WTC11 (cell line): Measurements from ENCODE around the gene DENND5A. TPM values are rescaled to one million over a fixed set of nuclear protein-coding genes. Genes with fewer than 3 reads are reported as not detected.

Experiments
- CBFB ChIP-seq: sonication (generic); formaldehyde crosslinking; IDR thresholded peaks from 2 replicates; pipeline ENCODE4 v1.8.1; 2022; ENCODE audit warnings: mild to moderate bottlenecking, low read depth, missing genetic modification reagents
- CREB1 ChIP-seq: sonication (generic); formaldehyde crosslinking; IDR thresholded peaks from 2 replicates; pipeline ENCODE4 v1.8.0; 2023; ENCODE audit warnings: mild to moderate bottlenecking, missing genetic modification reagents
- CREM ChIP-seq: sonication (generic); formaldehyde crosslinking; IDR thresholded peaks from 2 replicates; pipeline ENCODE4 v1.8.1; 2022; ENCODE audit warnings: mild to moderate bottlenecking, missing genetic modification reagents, moderate library complexity
- ETV6 ChIP-seq: sonication (generic); formaldehyde crosslinking; IDR thresholded peaks from 2 replicates; pipeline ENCODE4 v1.8.1; 2022; ENCODE audit warnings: mild to moderate bottlenecking, missing genetic modification reagents
- HMGA2 ChIP-seq: fragments of 250-450 bp; sonication (Bioruptor Pico); IDR thresholded peaks from 2 replicates; pipeline ENCODE4 v1.4.0; 2021; ENCODE audit warnings: mild to moderate bottlenecking, moderate library complexity
- JUN ChIP-seq: sonication (generic); formaldehyde crosslinking; IDR thresholded peaks from 2 replicates; pipeline ENCODE4 v1.8.0; 2023; ENCODE audit warnings: mild to moderate bottlenecking, missing genetic modification reagents
- NR2C2 ChIP-seq: sonication (generic); formaldehyde crosslinking; IDR thresholded peaks from 2 replicates; pipeline ENCODE4 v1.8.0; 2022; ENCODE audit warnings: mild to moderate bottlenecking, missing genetic modification reagents
- PREB ChIP-seq: sonication (generic); formaldehyde crosslinking; IDR thresholded peaks from 2 replicates; pipeline ENCODE4 v1.8.1; 2022; ENCODE audit warnings: mild to moderate bottlenecking, missing genetic modification reagents, moderate library complexity, borderline replicate concordance
- RORB ChIP-seq: fragments of 250-450 bp; sonication (Bioruptor Pico); IDR thresholded peaks from 2 replicates; pipeline ENCODE4 v1.9.0; 2021; ENCODE audit warnings: mild to moderate bottlenecking
- SMAD3 ChIP-seq: sonication (generic); formaldehyde crosslinking; IDR thresholded peaks from 2 replicates; pipeline ENCODE4 v1.8.0; 2022; ENCODE audit warnings: missing genetic modification reagents, mild to moderate bottlenecking, borderline replicate concordance
- SP1 ChIP-seq: sonication (generic); formaldehyde crosslinking; conservative IDR thresholded peaks from 2 replicates; pipeline ENCODE4 v1.8.1; 2022; ENCODE audit warnings: missing genetic modification reagents
- TP53 ChIP-seq: sonication (generic); formaldehyde crosslinking; IDR thresholded peaks from 2 replicates; pipeline ENCODE4 v1.8.1; 2023; ENCODE audit warnings: mild to moderate bottlenecking, missing genetic modification reagents
- USF2 ChIP-seq: sonication (generic); formaldehyde crosslinking; IDR thresholded peaks from 2 replicates; pipeline ENCODE4 v1.8.1; 2023; ENCODE audit warnings: mild to moderate bottlenecking, missing genetic modification reagents, moderate library complexity
- ZNF121 ChIP-seq: sonication (generic); formaldehyde crosslinking; IDR thresholded peaks from 2 replicates; pipeline ENCODE4 v1.8.0; 2023; ENCODE audit warnings: missing genetic modification reagents
- ZNF138 ChIP-seq: sonication (generic); formaldehyde crosslinking; conservative IDR thresholded peaks from 2 replicates; pipeline ENCODE4 v1.8.1; 2022; ENCODE audit warnings: mild to moderate bottlenecking, moderate library complexity, missing genetic modification reagents
- ZNF219 ChIP-seq: sonication (generic); formaldehyde crosslinking; IDR thresholded peaks from 2 replicates; pipeline ENCODE4 v1.8.0; 2023; ENCODE audit warnings: missing genetic modification reagents, mild to moderate bottlenecking, borderline replicate concordance
- ZNF263 ChIP-seq: sonication (generic); formaldehyde crosslinking; IDR thresholded peaks from 2 replicates; pipeline ENCODE4 v1.8.1; 2022; ENCODE audit warnings: low read depth, mild to moderate bottlenecking, moderate library complexity, missing genetic modification reagents
- ZNF396 ChIP-seq: fragments of 250-450 bp; sonication (Bioruptor Pico); IDR thresholded peaks from 2 replicates; pipeline ENCODE4 v1.8.0; 2021; ENCODE audit warnings: mild to moderate bottlenecking, moderate library complexity, borderline replicate concordance
- ZNF423 ChIP-seq: fragments of 250-450 bp; sonication (Bioruptor Pico); IDR thresholded peaks from 2 replicates; pipeline ENCODE4 v2.1.2; 2022; ENCODE audit warnings: mild to moderate bottlenecking, moderate library complexity
- total RNA-seq: library from RNA; stranded (reverse); gene quantifications from 3 replicates; pipeline ENCODE4 v1.2.3, GENCODE V29; 2021
- TF ChIP-seq, protein P1 (sequence below): sonication (generic); formaldehyde crosslinking; IDR thresholded peaks from 2 replicates; pipeline ENCODE4 v1.8.0; 2022; ENCODE audit warnings: mild to moderate bottlenecking, missing genetic modification reagents
- TF ChIP-seq, protein P2 (sequence below): sonication (generic); formaldehyde crosslinking; IDR thresholded peaks from 2 replicates; pipeline ENCODE4 v1.8.1; 2022; ENCODE audit warnings: missing genetic modification reagents, borderline replicate concordance
- TF ChIP-seq, protein P3 (sequence below): fragments of 250-450 bp; sonication (Bioruptor Pico); IDR thresholded peaks from 2 replicates; pipeline ENCODE4 v1.9.0; 2021; ENCODE audit warnings: mild to moderate bottlenecking
- TF ChIP-seq, protein P4 (sequence below): sonication (generic); formaldehyde crosslinking; IDR thresholded peaks from 2 replicates; pipeline ENCODE4 v1.8.1; 2023; ENCODE audit warnings: mild to moderate bottlenecking, missing genetic modification reagents, borderline replicate concordance
- TF ChIP-seq, protein P5 (sequence below): sonication (generic); formaldehyde crosslinking; IDR thresholded peaks from 2 replicates; pipeline ENCODE4 v1.8.1; 2022; ENCODE audit warnings: mild to moderate bottlenecking, moderate library complexity, missing genetic modification reagents

The DENND5A gene
- total RNA-seq, 1 experiment from 2014 or later: 69.3 TPM

- TF ChIP-seq, protein P1, sequence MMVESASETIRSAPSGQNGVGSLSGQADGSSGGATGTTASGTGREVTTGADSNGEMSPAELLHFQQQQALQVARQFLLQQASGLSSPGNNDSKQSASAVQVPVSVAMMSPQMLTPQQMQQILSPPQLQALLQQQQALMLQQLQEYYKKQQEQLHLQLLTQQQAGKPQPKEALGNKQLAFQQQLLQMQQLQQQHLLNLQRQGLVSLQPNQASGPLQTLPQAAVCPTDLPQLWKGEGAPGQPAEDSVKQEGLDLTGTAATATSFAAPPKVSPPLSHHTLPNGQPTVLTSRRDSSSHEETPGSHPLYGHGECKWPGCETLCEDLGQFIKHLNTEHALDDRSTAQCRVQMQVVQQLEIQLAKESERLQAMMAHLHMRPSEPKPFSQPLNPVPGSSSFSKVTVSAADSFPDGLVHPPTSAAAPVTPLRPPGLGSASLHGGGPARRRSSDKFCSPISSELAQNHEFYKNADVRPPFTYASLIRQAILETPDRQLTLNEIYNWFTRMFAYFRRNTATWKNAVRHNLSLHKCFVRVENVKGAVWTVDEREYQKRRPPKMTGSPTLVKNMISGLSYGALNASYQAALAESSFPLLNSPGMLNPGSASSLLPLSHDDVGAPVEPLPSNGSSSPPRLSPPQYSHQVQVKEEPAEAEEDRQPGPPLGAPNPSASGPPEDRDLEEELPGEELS (CRISPR knock-in tag): peak; percentile 83
- TF ChIP-seq CBFB (CRISPR knock-in tag) (no peak), ETV6 (peak; percentile 74), HMGA2 (CRISPR knock-in tag) (no peak), SMAD3 (CRISPR knock-in tag) (no peak), PREB (no peak), ZNF263 (CRISPR knock-in tag) (no peak), TP53 (CRISPR knock-in tag) (peak; percentile 69; the same call in 1 of the 2 replicates), CREB1 (CRISPR knock-in tag) (no peak), SP1 (CRISPR knock-in tag) (peak; percentile 97), ZNF396 (CRISPR knock-in tag) (no peak), NR2C2 (CRISPR knock-in tag) (no peak), ZNF138 (CRISPR knock-in tag) (no peak), CREM (CRISPR knock-in tag) (peak; percentile 73; the same call in 1 of the 2 replicates), ZNF121 (CRISPR knock-in tag) (no peak), ZNF219 (CRISPR knock-in tag) (no peak), ZNF423 (CRISPR knock-in tag) (no peak), RORB (CRISPR knock-in tag) (no peak), JUN (CRISPR knock-in tag) (no peak), USF2 (CRISPR knock-in tag) (0 out of 2 replicates have a peak, but pooled peaks have one; percentile 44)
- TF ChIP-seq, protein P2, sequence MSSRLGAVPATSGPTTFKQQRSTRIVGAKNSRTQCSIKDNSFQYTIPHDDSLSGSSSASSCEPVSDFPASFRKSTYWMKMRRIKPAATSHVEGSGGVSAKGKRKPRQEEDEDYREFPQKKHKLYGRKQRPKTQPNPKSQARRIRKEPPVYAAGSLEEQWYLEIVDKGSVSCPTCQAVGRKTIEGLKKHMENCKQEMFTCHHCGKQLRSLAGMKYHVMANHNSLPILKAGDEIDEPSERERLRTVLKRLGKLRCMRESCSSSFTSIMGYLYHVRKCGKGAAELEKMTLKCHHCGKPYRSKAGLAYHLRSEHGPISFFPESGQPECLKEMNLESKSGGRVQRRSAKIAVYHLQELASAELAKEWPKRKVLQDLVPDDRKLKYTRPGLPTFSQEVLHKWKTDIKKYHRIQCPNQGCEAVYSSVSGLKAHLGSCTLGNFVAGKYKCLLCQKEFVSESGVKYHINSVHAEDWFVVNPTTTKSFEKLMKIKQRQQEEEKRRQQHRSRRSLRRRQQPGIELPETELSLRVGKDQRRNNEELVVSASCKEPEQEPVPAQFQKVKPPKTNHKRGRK: no peak
- TF ChIP-seq, protein P3, sequence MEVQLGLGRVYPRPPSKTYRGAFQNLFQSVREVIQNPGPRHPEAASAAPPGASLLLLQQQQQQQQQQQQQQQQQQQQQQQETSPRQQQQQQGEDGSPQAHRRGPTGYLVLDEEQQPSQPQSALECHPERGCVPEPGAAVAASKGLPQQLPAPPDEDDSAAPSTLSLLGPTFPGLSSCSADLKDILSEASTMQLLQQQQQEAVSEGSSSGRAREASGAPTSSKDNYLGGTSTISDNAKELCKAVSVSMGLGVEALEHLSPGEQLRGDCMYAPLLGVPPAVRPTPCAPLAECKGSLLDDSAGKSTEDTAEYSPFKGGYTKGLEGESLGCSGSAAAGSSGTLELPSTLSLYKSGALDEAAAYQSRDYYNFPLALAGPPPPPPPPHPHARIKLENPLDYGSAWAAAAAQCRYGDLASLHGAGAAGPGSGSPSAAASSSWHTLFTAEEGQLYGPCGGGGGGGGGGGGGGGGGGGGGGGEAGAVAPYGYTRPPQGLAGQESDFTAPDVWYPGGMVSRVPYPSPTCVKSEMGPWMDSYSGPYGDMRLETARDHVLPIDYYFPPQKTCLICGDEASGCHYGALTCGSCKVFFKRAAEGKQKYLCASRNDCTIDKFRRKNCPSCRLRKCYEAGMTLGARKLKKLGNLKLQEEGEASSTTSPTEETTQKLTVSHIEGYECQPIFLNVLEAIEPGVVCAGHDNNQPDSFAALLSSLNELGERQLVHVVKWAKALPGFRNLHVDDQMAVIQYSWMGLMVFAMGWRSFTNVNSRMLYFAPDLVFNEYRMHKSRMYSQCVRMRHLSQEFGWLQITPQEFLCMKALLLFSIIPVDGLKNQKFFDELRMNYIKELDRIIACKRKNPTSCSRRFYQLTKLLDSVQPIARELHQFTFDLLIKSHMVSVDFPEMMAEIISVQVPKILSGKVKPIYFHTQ (CRISPR knock-in tag): no peak
- TF ChIP-seq, protein P4, sequence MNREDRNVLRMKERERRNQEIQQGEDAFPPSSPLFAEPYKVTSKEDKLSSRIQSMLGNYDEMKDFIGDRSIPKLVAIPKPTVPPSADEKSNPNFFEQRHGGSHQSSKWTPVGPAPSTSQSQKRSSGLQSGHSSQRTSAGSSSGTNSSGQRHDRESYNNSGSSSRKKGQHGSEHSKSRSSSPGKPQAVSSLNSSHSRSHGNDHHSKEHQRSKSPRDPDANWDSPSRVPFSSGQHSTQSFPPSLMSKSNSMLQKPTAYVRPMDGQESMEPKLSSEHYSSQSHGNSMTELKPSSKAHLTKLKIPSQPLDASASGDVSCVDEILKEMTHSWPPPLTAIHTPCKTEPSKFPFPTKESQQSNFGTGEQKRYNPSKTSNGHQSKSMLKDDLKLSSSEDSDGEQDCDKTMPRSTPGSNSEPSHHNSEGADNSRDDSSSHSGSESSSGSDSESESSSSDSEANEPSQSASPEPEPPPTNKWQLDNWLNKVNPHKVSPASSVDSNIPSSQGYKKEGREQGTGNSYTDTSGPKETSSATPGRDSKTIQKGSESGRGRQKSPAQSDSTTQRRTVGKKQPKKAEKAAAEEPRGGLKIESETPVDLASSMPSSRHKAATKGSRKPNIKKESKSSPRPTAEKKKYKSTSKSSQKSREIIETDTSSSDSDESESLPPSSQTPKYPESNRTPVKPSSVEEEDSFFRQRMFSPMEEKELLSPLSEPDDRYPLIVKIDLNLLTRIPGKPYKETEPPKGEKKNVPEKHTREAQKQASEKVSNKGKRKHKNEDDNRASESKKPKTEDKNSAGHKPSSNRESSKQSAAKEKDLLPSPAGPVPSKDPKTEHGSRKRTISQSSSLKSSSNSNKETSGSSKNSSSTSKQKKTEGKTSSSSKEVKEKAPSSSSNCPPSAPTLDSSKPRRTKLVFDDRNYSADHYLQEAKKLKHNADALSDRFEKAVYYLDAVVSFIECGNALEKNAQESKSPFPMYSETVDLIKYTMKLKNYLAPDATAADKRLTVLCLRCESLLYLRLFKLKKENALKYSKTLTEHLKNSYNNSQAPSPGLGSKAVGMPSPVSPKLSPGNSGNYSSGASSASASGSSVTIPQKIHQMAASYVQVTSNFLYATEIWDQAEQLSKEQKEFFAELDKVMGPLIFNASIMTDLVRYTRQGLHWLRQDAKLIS (CRISPR knock-in tag): no peak
- TF ChIP-seq, protein P5, sequence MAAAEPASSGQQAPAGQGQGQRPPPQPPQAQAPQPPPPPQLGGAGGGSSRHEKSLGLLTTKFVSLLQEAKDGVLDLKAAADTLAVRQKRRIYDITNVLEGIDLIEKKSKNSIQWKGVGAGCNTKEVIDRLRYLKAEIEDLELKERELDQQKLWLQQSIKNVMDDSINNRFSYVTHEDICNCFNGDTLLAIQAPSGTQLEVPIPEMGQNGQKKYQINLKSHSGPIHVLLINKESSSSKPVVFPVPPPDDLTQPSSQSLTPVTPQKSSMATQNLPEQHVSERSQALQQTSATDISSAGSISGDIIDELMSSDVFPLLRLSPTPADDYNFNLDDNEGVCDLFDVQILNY (CRISPR knock-in tag): peak; percentile 96
Observed at GRCh38 chr11:9314291-9315077, 49.3 kb upstream of the DENND5A start, which contains the start of gene TMEM41B (continued).
